HepG2 (cell line): ENCODE measurements around the gene UEVLD. TPM values are rescaled to one million over a fixed set of nuclear protein-coding genes. Genes with fewer than 3 reads are reported as not detected.

Experiments
- ELF3 ChIP-seq: IDR thresholded peaks from 2 replicates; pipeline ENCODE4 v1.6.1; 2016; ENCODE audit warnings: missing genetic modification reagents, missing compliant biosample characterization
- JARID2 ChIP-seq: sonication (generic); formaldehyde crosslinking; IDR thresholded peaks from 2 replicates; pipeline ENCODE4 v1.8.1; 2023; ENCODE audit warnings: missing genetic modification reagents, inconsistent platforms; ENCODE audit not compliant: insufficient replicate concordance
- MXI1 ChIP-seq: IDR thresholded peaks from 3 replicates; pipeline ENCODE4 v1.6.1; 2012; ENCODE audit warnings: low read depth, low read length, inconsistent platforms, borderline replicate concordance
- NPAS2 ChIP-seq: sonication (generic); formaldehyde crosslinking; IDR thresholded peaks from 2 replicates; pipeline ENCODE4 v1.8.0; 2022; ENCODE audit warnings: mild to moderate bottlenecking, missing genetic modification reagents, borderline replicate concordance
- POGZ ChIP-seq: sonication (generic); formaldehyde crosslinking; IDR thresholded peaks from 2 replicates; pipeline ENCODE4 v1.4.0; 2020; ENCODE audit warnings: mild to moderate bottlenecking, missing genetic modification reagents
- PTBP1 ChIP-seq: fragments of 200-400 bp; formaldehyde crosslinking; IDR thresholded peaks from 2 replicates; pipeline ENCODE4 v1.6.1; 2018; ENCODE audit warnings: low read length, low read depth; ENCODE audit not compliant: poor library complexity, severe bottlenecking
- SIN3B ChIP-seq: fragments of 150-350 bp; IDR thresholded peaks from 2 replicates; pipeline ENCODE4 v1.6.1; 2014; ENCODE audit warnings: low read length
- TBX2 ChIP-seq: sonication (generic); formaldehyde crosslinking; IDR thresholded peaks from 2 replicates; pipeline ENCODE4 v1.5.0; 2020; ENCODE audit warnings: missing genetic modification reagents, mild to moderate bottlenecking, borderline replicate concordance
- ZFP41 ChIP-seq: sonication (generic); formaldehyde crosslinking; IDR thresholded peaks from 2 replicates; pipeline ENCODE4 v1.4.0; 2020; ENCODE audit warnings: mild to moderate bottlenecking, missing genetic modification reagents, borderline replicate concordance
- ZKSCAN5 ChIP-seq: sonication (generic); formaldehyde crosslinking; IDR thresholded peaks from 2 replicates; pipeline ENCODE4 v1.5.1; 2020; ENCODE audit warnings: mild to moderate bottlenecking, missing genetic modification reagents
- ZNF496 ChIP-seq: sonication (generic); formaldehyde crosslinking; IDR thresholded peaks from 2 replicates; pipeline ENCODE4 v1.8.1; 2023; ENCODE audit warnings: mild to moderate bottlenecking, moderate library complexity, missing genetic modification reagents; ENCODE audit not compliant: insufficient replicate concordance
- ZNF567 ChIP-seq: sonication (generic); formaldehyde crosslinking; IDR thresholded peaks from 2 replicates; pipeline ENCODE4 v1.8.1; 2023; ENCODE audit warnings: mild to moderate bottlenecking, missing genetic modification reagents, borderline replicate concordance
- ZNF577 ChIP-seq: sonication (generic); formaldehyde crosslinking; IDR thresholded peaks from 2 replicates; pipeline ENCODE4 v1.4.0; 2020; ENCODE audit warnings: mild to moderate bottlenecking, low read depth, missing genetic modification reagents, borderline replicate concordance
- ZNF816 ChIP-seq: sonication (generic); formaldehyde crosslinking; IDR thresholded peaks from 2 replicates; pipeline ENCODE4 v1.8.0; 2022; ENCODE audit warnings: missing genetic modification reagents, mild to moderate bottlenecking, borderline replicate concordance
- polyA plus RNA-seq, 8 experiments: library from polyadenylated mRNA; depleted of rRNA in 3 of 8; stranded (reverse) in 7 of 8; unstranded in 1 of 8; fragments of >200 nt; fragmentation: Illumina TruSeq in 4 of 8; extraction: Trizol in 4 of 8; gene quantifications; 2 replicates each; pipeline versions ENCODE4 v1.2.1 to v1.2.3, GENCODE V29; 2011 to 2016; ENCODE audit warnings: low read depth in 4 of 8, missing spikeins in 1 of 8, mixed read lengths in 1 of 8; ENCODE audit not compliant: insufficient read depth in 1 of 8
- total RNA-seq, 5 experiments: library from RNA; depleted of rRNA; stranded (reverse); fragments of >200 nt; fragmentation: Illumina TruSeq; extraction: Trizol; gene quantifications; 2 replicates each; pipeline ENCODE4 v1.2.3, GENCODE V29; 2016; ENCODE audit warnings: low read depth in 1 of 5
- TF ChIP-seq, protein P1 (sequence below): IDR thresholded peaks from 2 replicates; pipeline ENCODE4 v1.6.1; 2016; ENCODE audit warnings: low read depth, borderline replicate concordance
- TF ChIP-seq, protein P2 (sequence below): sonication (generic); formaldehyde crosslinking; conservative IDR thresholded peaks from 2 replicates; pipeline ENCODE4 v1.5.0; 2020; ENCODE audit warnings: missing genetic modification reagents
- TF ChIP-seq, protein P3 (sequence below): sonication (generic); formaldehyde crosslinking; IDR thresholded peaks from 2 replicates; pipeline ENCODE4 v1.8.0; 2022; ENCODE audit warnings: missing genetic modification reagents, mild to moderate bottlenecking, inconsistent platforms, borderline replicate concordance
- TF ChIP-seq, protein P4 (sequence below): sonication (generic); formaldehyde crosslinking; conservative IDR thresholded peaks from 2 replicates; pipeline ENCODE4 v1.8.0; 2022; ENCODE audit warnings: low read depth, missing genetic modification reagents
- TF ChIP-seq, protein P5 (sequence below): sonication (generic); formaldehyde crosslinking; IDR thresholded peaks from 2 replicates; pipeline ENCODE4 v1.4.0; 2020; ENCODE audit warnings: missing genetic modification reagents
- TF ChIP-seq, protein P6 (sequence below): sonication (generic); formaldehyde crosslinking; IDR thresholded peaks from 2 replicates; pipeline ENCODE4 v1.8.0; 2022; ENCODE audit warnings: mild to moderate bottlenecking, missing genetic modification reagents; ENCODE audit not compliant: insufficient replicate concordance

Gene UEVLD
- total and polyA plus RNA-seq, 2 of the 13 experiments (the other 11 are each of a cell fraction or from before 2014, with no cell fraction given), result 5.7 to 13.7 TPM

DNA sequence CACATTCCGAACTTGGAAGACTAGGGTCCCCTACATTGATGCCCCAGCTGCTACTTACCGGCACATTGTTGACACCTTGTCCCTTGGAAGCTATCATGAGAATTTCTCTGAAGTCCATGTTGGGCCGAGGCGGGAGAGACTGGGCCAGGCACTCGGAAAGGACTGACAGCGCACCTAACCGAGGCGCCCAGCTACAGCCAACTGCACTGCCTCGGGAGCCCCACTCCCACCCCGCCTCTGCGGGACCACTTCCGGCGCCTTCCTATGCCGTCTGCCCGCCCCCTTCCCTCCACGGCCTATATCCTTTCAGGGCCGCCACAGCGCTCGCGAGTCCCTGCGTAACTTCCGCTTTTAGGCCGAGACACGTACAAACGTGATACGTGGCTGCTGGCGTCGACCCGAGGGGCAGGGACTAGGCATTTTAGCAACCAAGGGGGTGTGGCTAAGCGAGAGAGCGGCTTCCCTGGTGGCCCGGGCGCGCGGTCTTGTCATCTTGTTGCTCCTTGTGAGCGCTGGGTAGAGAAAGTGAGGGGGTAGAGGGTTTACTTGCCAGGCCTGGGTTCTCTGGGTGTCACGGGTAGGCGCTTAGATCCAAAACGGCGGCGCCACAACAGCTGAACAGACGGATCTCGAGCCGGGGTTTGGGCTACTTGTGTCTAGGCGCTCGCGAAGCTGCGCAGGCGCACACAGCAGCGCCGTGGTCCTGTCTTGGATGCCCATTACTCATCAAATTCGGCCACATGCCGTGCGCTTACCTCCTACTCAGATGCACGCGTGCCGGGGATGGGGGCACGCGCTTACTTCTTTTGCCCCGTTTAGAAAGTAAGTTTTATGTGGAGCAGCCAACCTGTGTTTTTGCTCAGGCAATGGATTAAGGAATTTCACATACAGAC, 45.9 kb upstream of the UEVLD start, which contains the start of gene SPTY2D1 (continued):
- TF ChIP-seq JARID2 (no peak), POGZ (CRISPR knock-in tag) (peak; percentile 97), ZFP41 (CRISPR knock-in tag) (no peak), ZKSCAN5 (CRISPR knock-in tag) (no peak), ZNF816 (CRISPR knock-in tag) (no peak; the same call in 1 of the 2 replicates), ZNF567 (CRISPR knock-in tag) (no peak), MXI1 (peak; percentile 76; the same call in 1 of the 3 replicates), TBX2 (no peak; the same call in 1 of the 2 replicates), ZNF496 (no peak), ZNF577 (no peak), ELF3 (CRISPR knock-in tag) (peak; percentile 63; the same call in 1 of the 2 replicates), NPAS2 (CRISPR knock-in tag) (no peak), SIN3B (peak; percentile 78), PTBP1 (no peak)
- TF ChIP-seq, protein P1, sequence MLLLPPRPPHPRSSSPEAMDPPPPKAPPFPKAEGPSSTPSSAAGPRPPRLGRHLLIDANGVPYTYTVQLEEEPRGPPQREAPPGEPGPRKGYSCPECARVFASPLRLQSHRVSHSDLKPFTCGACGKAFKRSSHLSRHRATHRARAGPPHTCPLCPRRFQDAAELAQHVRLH, result peak; percentile 60; the same call in 1 of the 2 replicates
- TF ChIP-seq, protein P2, sequence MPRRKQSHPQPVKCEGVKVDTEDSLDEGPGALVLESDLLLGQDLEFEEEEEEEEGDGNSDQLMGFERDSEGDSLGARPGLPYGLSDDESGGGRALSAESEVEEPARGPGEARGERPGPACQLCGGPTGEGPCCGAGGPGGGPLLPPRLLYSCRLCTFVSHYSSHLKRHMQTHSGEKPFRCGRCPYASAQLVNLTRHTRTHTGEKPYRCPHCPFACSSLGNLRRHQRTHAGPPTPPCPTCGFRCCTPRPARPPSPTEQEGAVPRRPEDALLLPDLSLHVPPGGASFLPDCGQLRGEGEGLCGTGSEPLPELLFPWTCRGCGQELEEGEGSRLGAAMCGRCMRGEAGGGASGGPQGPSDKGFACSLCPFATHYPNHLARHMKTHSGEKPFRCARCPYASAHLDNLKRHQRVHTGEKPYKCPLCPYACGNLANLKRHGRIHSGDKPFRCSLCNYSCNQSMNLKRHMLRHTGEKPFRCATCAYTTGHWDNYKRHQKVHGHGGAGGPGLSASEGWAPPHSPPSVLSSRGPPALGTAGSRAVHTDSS, result no peak
- TF ChIP-seq, protein P3, sequence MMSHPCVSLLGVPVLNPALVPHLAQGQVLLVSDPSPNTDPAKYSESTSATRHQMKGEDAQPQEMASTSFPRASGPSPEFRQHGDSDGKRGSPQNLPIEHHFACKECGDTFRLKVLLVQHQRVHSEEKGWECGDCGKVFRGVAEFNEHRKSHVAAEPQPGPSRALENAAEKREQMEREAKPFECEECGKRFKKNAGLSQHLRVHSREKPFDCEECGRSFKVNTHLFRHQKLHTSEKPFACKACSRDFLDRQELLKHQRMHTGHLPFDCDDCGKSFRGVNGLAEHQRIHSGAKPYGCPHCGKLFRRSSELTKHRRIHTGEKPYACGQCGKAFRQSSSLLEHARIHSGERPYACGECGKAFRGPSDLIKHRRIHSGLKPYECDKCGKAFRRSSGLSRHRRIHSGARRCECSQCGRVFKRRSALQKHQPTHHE, result no peak
- TF ChIP-seq, protein P4, sequence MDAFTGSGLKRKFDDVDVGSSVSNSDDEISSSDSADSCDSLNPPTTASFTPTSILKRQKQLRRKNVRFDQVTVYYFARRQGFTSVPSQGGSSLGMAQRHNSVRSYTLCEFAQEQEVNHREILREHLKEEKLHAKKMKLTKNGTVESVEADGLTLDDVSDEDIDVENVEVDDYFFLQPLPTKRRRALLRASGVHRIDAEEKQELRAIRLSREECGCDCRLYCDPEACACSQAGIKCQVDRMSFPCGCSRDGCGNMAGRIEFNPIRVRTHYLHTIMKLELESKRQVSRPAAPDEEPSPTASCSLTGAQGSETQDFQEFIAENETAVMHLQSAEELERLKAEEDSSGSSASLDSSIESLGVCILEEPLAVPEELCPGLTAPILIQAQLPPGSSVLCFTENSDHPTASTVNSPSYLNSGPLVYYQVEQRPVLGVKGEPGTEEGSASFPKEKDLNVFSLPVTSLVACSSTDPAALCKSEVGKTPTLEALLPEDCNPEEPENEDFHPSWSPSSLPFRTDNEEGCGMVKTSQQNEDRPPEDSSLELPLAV, result no peak
- TF ChIP-seq, protein P5, sequence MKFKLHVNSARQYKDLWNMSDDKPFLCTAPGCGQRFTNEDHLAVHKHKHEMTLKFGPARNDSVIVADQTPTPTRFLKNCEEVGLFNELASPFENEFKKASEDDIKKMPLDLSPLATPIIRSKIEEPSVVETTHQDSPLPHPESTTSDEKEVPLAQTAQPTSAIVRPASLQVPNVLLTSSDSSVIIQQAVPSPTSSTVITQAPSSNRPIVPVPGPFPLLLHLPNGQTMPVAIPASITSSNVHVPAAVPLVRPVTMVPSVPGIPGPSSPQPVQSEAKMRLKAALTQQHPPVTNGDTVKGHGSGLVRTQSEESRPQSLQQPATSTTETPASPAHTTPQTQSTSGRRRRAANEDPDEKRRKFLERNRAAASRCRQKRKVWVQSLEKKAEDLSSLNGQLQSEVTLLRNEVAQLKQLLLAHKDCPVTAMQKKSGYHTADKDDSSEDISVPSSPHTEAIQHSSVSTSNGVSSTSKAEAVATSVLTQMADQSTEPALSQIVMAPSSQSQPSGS, result peak; percentile 65
- TF ChIP-seq, protein P6, sequence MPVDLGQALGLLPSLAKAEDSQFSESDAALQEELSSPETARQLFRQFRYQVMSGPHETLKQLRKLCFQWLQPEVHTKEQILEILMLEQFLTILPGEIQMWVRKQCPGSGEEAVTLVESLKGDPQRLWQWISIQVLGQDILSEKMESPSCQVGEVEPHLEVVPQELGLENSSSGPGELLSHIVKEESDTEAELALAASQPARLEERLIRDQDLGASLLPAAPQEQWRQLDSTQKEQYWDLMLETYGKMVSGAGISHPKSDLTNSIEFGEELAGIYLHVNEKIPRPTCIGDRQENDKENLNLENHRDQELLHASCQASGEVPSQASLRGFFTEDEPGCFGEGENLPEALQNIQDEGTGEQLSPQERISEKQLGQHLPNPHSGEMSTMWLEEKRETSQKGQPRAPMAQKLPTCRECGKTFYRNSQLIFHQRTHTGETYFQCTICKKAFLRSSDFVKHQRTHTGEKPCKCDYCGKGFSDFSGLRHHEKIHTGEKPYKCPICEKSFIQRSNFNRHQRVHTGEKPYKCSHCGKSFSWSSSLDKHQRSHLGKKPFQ (CRISPR knock-in tag), result no peak
